GM19328 (cell line): ENCODE measurements around the gene CLDN34.

Source experiments
- ATAC-seq: cut with Tn5 transposase; IDR thresholded peaks from one replicate; pipeline ENCODE4 v1.9.1; 2021; ENCODE audit warnings: mild to moderate bottlenecking, moderate library complexity; ENCODE audit not compliant: unreplicated experiment

CLDN34 gene

DNA sequence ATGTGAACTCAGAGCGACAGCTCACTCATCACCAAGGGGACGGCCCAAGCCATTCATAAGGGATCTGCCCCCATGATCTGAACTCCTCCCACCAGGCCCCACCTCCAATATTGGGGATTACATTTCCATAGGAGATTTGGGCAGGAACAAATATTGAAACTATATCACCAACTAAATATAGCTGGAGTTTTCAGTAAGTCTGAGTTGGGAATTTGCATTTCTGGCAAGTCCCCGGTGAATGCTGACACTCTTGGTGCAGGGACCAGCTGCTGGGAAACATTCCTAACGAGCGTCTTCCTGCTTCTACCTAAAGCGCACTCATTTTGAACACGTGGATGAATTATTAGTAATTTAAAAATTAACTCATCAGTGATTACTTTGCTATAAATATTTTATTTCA, 13.2 kb downstream of the CLDN34 start:
- ATAC-seq: no peak

DNA sequence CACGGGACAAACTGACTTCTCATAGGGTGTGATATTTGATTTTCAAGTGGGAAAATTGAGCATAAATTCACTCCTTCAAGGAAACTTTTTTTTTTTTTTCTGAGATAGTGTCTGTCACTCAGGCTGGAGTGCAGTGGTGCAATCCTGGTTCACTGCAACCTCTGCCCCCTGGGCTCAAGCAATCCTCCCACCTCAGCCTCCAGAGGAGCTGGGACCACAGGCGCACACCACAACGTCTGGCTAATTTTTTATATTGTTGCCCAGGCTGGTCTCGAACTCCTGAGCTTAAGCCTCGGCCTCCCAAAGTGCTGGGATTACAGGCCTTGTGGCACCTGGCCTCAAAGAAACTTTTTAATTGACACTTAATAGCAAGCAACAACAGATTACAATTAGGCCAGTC, 13.8 kb downstream of the CLDN34 start:
- no peak for ATAC-seq

DNA sequence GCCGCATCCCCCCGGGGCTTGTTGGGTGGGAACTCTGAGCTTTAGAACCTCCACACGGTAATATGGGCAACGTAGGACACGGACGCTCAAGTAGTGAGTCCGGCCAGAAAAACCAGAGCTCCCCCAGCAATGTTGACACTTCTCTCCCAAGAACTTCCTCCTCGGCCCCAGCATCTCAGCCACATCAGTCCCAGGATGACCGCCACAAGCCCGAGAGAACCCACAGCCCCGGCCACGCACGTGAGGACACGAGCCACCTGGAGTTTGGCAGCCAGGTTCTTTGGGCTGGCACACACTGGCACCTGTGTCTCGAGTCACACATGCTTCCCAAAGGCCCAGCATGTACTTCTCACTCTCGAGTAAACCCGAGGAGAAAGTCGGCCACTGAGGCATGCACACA, 16.3 kb downstream of the CLDN34 start:
- ATAC-seq: no peak

DNA sequence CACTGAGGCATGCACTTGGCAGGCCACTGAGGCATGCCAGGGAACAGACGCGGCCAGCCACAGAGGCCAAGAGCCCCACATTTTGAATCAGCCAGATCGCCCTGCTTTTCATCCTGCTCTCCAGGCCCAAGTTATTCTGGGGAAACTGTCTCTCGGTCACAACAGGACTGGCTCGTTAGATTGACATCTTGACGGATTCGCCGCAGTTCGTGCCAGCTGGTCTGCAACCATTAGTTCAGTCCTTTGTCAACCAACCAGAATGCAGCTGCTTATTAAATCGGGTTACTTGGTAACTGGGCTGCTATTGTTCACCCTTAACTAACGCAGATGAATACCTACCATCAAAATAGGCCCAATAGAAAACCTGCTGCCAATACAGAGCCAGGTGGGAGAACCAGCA, 16.7 kb downstream of the CLDN34 start:
- ATAC-seq: no peak

DNA sequence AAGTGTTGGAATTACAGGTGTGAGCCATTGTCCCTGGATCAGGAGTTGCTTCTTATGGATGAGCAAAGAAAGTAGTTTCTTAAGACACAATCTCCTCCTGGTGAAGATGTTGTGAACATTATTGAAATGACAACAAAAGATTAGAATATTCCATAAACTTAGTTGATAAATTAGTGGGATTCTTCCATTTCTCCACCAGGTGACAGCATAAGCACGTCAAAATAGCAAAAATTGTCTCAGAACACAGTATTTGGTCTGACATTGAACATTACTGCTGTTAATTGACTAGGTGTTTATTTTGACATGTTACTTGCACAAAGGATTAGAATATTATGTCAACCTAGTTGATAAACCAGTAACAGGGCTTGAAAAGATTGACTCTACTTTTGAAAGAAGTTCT, 21.6 kb downstream of the CLDN34 start:
- no peak for ATAC-seq

DNA sequence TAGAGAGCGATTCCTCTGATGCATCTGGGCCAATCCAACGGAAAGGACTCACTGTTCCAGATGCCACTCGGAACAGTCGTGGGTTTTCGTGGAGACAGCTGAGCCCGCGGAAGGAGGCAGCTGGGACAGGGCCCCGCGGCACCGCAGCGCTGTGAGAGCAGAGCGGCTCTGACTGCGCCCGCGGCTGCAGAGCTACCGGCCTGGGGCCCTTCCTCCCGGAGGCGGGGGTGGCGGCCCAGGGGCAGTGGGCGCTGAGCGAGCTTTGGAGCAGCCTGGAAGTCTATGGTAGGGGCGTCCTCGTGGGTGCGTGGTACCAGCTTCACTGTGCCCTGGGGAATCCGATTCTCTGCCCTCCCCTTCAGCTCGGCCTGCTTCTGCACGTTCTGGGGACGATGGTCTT, 24.9 kb downstream of the CLDN34 start:
- ATAC-seq: no peak

DNA sequence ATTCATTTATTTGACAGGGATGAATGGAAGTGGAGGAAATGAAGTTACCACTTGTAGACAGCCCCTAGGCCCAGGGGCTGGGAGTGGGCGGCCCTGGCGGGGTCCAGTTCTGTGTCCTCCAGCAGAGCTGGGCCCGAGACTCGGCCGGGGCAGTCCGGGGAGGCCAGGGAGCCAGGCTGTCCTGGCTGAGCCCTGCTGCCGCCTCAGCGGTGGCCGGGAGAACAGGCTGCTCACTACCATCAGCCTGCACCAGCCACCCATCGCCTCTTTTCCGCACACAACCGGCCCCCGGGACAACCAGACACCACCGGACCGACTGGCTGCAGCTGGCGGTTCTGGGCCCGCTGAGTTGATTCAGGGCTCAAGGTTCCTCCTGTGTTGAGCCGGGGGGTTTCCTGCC, 25.6 kb downstream of the CLDN34 start:
- ATAC-seq: no peak

DNA sequence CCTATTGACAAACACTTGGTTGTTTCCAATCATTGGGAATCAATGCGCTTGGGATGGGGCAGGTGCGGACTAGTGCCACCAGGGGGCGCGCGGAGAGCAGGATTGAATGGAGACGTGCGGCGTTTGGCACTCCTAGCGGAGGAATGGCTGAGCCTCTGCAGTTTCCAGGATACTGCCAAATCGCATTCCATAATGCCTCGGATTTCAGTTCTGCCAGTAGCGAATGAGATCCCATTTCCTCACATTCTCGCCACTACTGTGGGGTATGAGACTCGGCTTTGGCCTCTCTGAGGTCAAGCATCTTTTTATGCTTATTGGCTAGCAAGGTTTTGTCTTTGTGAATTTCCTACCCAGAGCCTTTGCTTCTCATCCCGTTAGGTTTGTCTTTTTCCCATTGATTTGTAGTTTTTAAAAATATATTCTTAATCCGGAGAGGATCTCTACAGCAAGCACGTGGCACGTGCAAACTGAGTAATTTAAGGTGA, 28.7 kb downstream of the CLDN34 start:
- ATAC-seq: peak; percentile 69

DNA sequence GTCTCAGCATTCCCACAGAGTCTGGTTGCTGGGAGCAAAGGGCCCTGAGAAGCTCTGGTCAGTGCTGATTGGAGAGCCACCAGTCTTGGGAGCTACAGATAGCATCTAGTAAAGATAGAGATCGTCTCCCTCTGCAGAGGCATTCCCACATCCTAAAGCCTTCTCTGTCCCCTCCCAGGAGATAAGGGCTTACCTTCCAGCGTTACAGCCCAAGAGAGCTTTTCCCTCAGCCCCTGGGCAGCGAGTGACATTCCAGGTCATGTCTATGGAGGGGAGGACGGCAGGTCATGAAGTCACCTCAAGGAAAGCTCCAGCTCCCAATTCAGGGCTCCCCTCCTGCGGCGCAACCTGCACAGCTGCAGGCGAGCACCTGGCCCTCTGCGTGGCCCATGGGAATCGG, 29.9 kb downstream of the CLDN34 start:
- ATAC-seq: no peak

DNA sequence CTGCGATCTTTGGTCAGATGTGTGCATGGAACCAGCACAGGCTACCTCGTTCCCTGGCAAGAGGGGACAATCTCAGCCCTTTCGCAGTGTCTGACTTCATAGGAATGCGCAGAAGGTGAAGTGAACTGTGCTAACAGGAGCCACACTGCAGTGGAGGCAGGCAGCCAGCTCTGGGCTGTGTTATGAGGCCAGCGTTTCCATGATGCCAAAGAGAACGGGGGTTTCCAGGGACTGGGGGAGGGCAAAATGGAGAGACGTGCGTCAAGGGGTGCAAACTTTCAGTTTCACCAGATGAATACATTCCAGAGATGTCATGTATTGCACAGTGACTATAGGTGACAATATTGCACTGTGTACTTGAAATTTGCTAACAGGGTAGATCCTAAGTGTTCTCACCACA, 30.4 kb downstream of the CLDN34 start:
- ATAC-seq: no peak

DNA sequence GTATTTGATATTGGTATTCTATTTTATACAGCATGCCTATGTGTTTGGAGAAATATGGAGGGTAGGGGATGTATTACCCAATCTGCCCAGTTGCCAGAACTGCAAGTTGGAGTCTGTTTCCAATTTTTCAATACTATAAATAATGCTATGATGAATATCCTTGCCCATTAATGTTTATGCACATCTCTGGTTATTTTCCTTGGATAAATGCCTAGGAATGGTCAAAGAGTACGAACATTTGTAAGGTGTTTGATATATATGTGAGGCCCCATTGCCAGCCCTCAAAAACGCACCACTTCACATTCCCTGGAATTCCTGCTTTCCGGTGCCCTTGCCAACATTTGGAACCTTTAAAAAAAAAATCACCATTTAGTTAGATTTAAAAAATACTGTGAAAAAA, 34.3 kb downstream of the CLDN34 start:
- ATAC-seq: no peak

DNA sequence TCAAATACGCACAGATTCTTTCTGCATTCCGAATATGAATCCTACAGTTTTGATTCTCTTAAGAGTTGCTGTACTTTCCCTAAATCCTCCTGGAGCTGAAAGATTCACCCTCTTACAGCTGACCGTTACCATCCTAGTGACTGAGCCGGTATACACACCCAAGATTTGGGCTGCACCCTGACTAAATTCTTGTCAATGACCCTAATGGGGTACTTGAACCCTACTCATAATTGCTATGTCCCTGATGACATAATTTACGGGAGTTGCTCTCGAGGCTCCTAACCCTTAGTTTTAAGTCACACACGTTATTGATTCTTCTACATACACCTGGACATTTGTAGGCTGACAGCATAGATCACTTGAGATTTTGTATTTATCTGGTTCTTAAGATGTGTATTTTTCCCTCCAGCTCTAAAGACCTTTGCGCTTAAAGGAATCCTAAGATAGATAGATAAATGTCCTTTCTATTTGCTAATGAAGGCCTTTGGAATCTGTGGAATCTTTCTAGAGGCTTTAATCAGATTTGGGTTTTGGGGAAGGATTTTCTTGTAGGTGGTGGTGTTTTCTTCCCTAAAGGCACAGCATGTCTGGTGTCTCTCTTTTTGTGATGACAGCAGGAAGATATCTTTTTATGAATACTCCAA, 37.8 kb downstream of the CLDN34 start:
- ATAC-seq: no peak

DNA sequence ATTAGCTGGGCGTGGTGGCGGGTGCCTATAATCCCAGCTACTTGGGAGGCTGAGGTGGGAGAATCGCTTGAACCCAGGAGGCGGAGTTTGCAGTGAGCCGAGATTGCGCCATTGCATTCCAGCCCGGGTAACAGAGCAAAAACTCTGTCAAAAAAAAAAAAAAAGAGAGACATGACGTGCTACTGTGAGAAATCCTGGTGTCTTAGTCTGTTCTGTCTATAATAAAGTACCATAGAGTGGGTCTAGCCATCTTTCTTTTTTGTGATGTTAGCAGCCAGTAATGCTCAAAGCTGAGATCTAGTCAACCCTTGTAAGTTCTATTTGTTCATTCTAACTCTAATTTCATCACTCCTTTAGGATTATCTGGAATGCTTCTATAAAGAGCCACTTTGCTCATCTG, 38.9 kb downstream of the CLDN34 start:
- ATAC-seq: no peak

DNA sequence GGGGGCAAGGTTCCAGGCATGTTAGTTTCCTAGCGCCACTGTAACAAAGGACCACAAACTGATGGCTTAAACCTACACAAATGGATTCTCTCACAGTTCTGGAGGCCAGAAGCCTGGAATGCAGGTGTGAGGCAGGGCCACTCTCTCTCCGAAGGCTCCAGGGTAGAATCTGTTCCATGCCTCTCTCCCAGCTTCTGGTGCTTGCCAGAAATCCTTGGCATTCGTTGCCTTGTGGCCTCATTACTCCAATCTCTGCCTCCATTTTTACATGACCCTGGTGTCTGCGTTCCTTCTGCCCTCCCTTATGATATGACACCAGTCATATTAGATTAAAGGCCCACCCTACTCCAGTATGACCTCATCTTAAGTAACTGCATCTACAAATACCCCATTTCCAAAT, 39.6 kb downstream of the CLDN34 start:
- ATAC-seq: no peak

DNA sequence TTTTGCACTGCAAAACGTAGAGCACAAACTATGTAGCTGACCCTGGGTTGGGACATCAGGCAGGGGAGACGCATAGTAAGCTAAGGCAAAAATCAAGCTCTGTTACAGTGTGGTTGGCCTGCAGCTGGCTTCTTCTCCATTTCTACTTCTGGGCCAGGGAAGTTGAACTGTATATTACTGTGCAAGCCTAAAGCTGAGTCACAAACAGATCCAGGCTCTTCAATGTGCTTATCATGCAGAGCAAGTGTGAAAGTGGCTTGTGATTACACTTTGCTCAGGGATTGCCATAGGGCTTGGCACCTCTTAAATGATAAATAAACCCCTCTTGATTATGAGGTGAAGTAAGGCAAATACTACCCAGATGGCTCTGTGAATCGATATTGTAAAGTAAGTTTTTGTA, 40.5 kb downstream of the CLDN34 start:
- ATAC-seq: no peak

DNA sequence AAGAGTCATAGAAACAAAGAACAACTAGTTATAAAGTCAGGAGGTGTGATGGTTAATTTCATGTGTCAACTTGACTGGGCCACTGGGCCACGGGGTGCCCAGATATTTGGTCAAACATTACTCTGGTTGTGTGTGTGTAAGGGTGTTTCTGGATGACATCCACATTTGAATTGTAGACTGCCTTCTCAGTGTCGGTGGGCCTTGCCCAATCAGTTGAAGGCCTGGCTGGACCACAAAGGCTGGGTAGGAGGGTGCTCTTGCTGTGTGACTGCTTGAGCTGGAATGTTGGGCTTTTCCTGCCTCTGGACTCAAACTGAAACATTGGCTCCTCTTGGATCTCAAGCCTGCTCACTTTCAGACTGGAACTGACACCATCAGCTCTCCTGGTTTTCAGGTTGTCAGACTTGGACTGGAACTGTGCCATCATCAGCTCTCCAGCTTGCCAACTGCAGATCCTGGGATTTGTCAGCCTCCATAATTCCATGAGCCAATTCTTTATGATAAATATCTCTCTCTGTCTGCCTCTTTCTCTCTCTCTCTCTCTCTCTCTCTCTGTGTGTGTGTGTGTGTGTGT, 41.4 kb downstream of the CLDN34 start:
- ATAC-seq: no peak

DNA sequence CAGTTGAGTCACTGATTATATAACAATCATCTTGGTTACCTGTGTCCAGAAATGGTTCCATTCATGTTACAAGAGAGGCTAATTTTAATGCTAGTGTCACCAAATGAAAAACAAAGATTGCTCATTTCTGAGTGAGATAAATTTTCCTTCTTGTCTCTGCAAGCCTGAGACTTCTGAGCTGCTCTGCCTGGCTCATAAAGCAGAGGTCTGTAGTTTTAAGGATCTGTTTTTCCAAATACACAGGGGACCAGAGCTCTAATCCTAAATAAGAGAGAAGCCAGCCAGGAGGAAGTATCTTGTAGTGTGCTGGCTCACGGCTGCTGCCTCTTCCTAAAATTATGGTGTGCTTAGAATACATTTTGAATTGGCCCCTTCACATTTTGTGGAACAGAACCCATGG, 42.6 kb downstream of the CLDN34 start:
- ATAC-seq: no peak

DNA sequence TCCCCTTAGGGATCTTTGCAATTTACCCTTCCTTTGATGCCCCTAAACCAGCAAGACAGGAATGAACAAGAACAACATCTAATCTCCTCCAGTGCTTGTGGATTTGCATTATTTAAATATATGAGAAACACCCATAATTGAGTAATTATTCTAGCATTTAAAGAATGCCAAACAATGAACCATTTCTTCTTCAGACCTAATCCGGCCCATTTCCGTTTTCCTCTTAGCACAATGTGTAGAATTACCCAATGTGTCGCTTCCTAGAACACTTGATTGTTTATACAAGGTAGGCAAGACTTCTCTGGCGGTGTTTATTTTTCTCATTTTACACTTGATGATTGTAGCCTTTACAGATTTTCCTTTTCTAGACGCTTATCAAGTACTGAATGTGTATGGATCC, 43.5 kb downstream of the CLDN34 start:
- ATAC-seq: no peak

DNA sequence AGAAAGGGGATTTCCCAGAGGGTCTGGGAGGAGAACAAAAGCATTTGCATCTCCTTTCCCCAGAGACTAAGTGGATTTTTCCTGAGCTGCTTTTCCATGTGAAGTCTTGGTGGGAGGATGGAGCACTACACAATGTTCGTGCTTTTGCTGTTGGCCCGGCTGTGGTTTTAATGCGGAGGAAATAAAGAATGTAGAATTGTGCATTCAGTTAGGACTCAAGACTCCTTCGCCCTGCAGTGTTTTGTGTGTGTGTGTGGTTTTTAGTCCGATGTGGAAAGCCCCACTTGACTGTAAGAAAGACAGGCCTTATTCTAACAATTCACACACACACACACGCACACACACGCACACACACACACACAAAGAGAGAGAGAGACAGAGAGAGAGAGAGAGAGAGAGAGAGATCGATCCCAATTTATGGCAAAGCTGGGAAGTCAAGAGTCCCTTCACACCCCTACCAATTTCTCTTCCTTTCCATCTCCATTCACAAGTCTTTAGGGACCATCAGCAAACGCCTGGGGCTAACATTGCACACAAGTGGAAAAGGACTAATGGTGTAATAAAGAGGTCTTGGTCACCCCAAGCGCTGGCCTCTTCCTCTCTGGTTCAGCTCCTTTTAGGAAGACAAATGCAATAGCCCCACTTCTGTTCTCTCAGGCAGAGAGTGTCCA, 44.2 kb downstream of the CLDN34 start:
- ATAC-seq: no peak

DNA sequence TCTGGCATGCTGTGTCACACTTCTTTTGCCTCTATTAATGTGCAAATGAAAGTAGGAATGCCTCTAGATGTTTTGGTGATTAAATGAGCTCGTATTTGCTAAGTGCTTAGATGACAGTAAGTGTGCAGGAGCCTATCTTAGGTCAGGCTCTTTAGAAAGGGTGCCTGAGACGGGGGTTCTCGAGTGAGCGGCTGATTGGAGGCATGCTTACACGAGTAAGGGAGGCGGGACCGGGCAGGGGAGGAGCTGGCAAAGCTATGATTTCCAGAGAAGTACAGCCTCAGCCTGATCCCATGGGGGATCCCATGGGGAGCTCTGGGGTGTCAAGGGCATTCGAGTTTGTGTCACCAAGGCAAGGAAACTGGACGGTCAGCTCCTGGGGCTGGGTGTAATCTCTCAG, 44.8 kb downstream of the CLDN34 start:
- ATAC-seq: no peak

DNA sequence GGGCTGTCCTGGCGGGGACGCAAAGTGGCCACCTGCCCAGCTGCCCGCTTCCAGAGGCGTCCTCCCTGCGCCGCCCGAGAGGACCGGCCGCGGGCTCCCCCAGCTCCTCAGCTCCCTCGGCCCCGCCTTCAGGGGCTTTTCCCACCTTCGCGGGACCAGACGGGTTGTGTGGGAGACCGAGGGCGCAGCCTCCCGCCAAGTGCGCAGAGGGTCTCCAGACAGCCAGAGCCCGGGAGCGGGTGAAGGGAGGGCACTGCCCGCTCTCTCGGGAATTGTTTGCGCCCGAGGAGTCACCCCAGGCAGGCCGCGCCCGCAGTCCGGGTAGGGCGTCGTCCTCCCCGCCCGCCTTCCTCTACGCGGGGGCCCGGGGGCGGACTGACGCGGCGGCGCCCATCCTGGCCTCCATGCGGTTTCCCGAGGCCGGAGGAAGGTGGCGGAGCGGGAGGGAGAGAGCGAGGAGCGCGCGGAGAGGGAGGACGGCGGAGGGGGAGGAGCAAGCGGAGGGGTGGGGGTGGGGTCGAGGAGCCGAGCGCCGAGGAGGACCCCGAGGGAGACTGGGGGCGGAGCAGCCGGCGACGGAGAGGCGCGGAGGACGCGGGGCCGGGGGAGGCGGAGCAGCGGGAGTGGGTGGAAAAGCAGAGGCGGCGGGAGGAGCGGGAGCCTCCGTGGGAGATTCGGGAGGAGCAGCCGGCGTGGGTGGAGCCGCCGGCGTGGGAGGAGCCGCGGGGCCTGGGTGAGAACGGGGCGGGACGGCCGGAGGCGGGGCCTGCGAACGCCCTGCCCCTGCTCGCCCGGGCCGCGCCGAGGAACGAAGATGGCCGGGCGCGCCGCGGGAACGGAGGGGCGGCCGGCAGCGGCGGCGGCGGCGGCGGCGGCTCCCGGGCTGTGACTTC, 47.5 kb downstream of the CLDN34 start:
- ATAC-seq: peak; percentile 82

DNA sequence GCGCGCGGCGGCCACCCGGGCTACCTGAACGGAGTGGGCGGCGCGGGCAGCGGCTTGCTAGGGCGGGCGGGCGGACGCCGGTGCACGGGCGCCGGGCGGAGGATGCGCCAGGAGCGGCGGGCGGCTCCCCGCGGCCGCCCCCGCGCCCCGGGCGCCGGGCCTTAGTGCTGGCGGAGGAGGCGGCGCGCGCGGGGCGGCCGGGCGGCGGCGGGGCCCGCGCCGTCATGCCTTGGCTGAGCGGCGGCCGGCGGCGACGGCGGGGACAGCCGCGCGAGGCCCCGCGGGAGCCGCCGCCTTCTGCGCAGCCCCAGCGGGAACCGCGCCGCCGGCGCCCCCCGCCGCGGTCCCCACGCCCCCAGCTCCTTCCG, 48.2 kb downstream of the CLDN34 start:
- peak; percentile 14 for ATAC-seq
